K562 (cell line): ENCODE results near the gene TBX6. TPM values are rescaled to one million over a fixed set of nuclear protein-coding genes. Genes with fewer than 3 reads are reported as not detected.
A peak's percentile ranks its signal among the peaks of the same experiment; 100 is the strongest.

Source experiments
- ATAC-seq: fragments of 200-7000 bp; cut with Tn5 transposase; 3 replicates; pipeline ENCODE4 v1.9.1; 2020; ENCODE audit warnings: moderate library complexity
- BruUV-seq: library from RNA; stranded (reverse); fragments of 400-500 nt; replicated peaks from 2 replicates; lab custom pipeline; 2021; lab: Mats Ljungman, UMichigan
- CTCF ChIA-PET: fragments of 300-600 bp; formaldehyde crosslinking; extraction: SDS; loops from one replicate; lab custom pipeline; 2021; ENCODE audit warnings: low intra/inter-chr PET ratio; lab: Yijun Ruan, JAX
- POLR2A ChIA-PET: fragments of 300-600, 350-650 bp; sonication (Branson Sonifier 250); formaldehyde crosslinking; extraction: SDS; loops from one replicate; lab custom pipeline; 2021; ENCODE audit warnings: antibody characterized with exemption, inconsistent platforms; lab: Yijun Ruan, JAX
- DNase-seq, 4 experiments: peaks; one replicate each; pipeline versions ENCODE4 v3.0.0 to v3.0.0-alpha.2; 2011 to 2018; ENCODE audit warnings: low spot score in 3 of 4, mixed read lengths in 3 of 4; ENCODE audit errors: extremely low read depth in 1 of 4
- FAIRE-seq: peaks from 2 replicates; lab custom pipeline; 2011; peaks lifted over from hg19 to GRCh38; lab: Jason Lieb, UNC
- H2AFZ ChIP-seq: 2 replicates; pipeline ENCODE4 v1.6.0; 2011; ENCODE audit warnings: low read depth, low read length, control low read depth, inconsistent platforms
- H3K27ac ChIP-seq: fragments of 200-600 bp; 3 replicates; pipeline ENCODE4 v1.8.0; 2011; ENCODE audit warnings: low read depth, mild to moderate bottlenecking, control low read depth, inconsistent platforms, low read length, moderate library complexity, mixed read lengths; ENCODE audit errors: extremely low read depth
- H3K27me3 ChIP-seq, 2 experiments: fragments of 300-600 bp in 1 of 2; 2 replicates in 1 of 2; 3 replicates in 1 of 2; pipeline versions ENCODE4 v1.6.0 to v1.8.0; 2011; ENCODE audit warnings: inconsistent platforms in 2 of 2, low read length in 2 of 2, mild to moderate bottlenecking in 1 of 2, mixed read lengths in 1 of 2, moderate library complexity in 1 of 2; ENCODE audit not compliant: control insufficient read depth in 2 of 2, insufficient read depth in 2 of 2
- H3K36me3 ChIP-seq: fragments of 300-600 bp; 3 replicates; pipeline ENCODE4 v1.8.0; 2011; ENCODE audit warnings: mild to moderate bottlenecking, low read length, inconsistent platforms; ENCODE audit not compliant: control insufficient read depth, insufficient read depth
- H3K4me1 ChIP-seq, 2 experiments: fragments of 200-600 bp in 1 of 2; replicated peaks in 1 of 2; 2 replicates in 1 of 2; 3 replicates in 1 of 2; pipeline versions ENCODE4 v1.5.1 to v1.8.0; 2011; ENCODE audit warnings: inconsistent platforms in 2 of 2, low read length in 2 of 2, mild to moderate bottlenecking in 1 of 2, mixed read lengths in 1 of 2, moderate library complexity in 1 of 2; ENCODE audit not compliant: control insufficient read depth in 2 of 2, insufficient read depth in 2 of 2
- H3K4me2 ChIP-seq: 2 replicates; pipeline ENCODE4 v1.6.1; 2011; ENCODE audit warnings: low read length, control low read depth, inconsistent platforms, mixed read lengths; ENCODE audit not compliant: insufficient read depth
- H3K4me3 ChIP-seq: fragments of 200-600 bp; sonication (generic), shearing (Covaris generic); 2 replicates; pipeline ENCODE4 v1.5.1; 2016; ENCODE audit warnings: control low read depth, inconsistent platforms
- H3K79me2 ChIP-seq: fragments of 200-600 bp; 3 replicates; pipeline ENCODE4 v1.8.0; 2011; ENCODE audit warnings: low read length, inconsistent platforms; ENCODE audit not compliant: control insufficient read depth, insufficient read depth
- H3K9ac ChIP-seq, 2 experiments: 2 replicates each; pipeline versions ENCODE4 v1.6.0 to v1.6.1; 2011; ENCODE audit warnings: low read depth in 2 of 2, low read length in 2 of 2, control low read depth in 1 of 2, inconsistent platforms in 1 of 2, mild to moderate bottlenecking in 1 of 2, mixed read lengths in 1 of 2; ENCODE audit not compliant: insufficient read depth in 1 of 2
- H3K9me1 ChIP-seq: one replicate; pipeline ENCODE4 v1.6.0; 2011; ENCODE audit warnings: inconsistent platforms, mild to moderate bottlenecking, low read length, moderate library complexity; ENCODE audit not compliant: control insufficient read depth, insufficient read depth
- H3K9me3 ChIP-seq: replicated peaks from 2 replicates; pipeline ENCODE4 v1.5.1; 2011; ENCODE audit warnings: low read depth, low read length, inconsistent platforms; ENCODE audit not compliant: control insufficient read depth, insufficient read depth
- H4K20me1 ChIP-seq: replicated peaks from 2 replicates; pipeline ENCODE4 v1.6.1; 2011; ENCODE audit warnings: low read length, inconsistent platforms, mixed read lengths; ENCODE audit not compliant: control insufficient read depth, insufficient read depth
- HNRNPL ChIP-seq: fragments of 200-400 bp; formaldehyde crosslinking; IDR thresholded peaks from 2 replicates; pipeline ENCODE4 v1.6.1; 2017; ENCODE audit warnings: low read depth, mild to moderate bottlenecking, low read length
- LEF1 ChIP-seq: fragments of 450-650 bp; IDR thresholded peaks from 2 replicates; pipeline ENCODE4 v1.6.1; 2016; ENCODE audit warnings: mild to moderate bottlenecking
- MCM3 ChIP-seq: fragments of 450-650 bp; IDR thresholded peaks from 2 replicates; pipeline ENCODE4 v1.6.1; 2016
- NFIC ChIP-seq: fragments of 450-650 bp; IDR thresholded peaks from 2 replicates; pipeline ENCODE4 v1.6.1; 2017; ENCODE audit warnings: mild to moderate bottlenecking, inconsistent platforms
- POLR2AphosphoS5 ChIP-seq: IDR thresholded peaks from 2 replicates; pipeline ENCODE4 v1.6.1; 2011; ENCODE audit warnings: mild to moderate bottlenecking, low read depth, low read length, moderate library complexity; ENCODE audit not compliant: control insufficient read depth, insufficient read depth
- POLR2B ChIP-seq: fragments of 450-650 bp; IDR thresholded peaks from 2 replicates; pipeline ENCODE4 v1.6.1; 2018; ENCODE audit warnings: low read depth; ENCODE audit not compliant: partially characterized antibody
- RBFOX2 ChIP-seq: fragments of 200-400 bp; formaldehyde crosslinking; IDR thresholded peaks from 2 replicates; pipeline ENCODE4 v1.6.1; 2017; ENCODE audit warnings: low read depth, mild to moderate bottlenecking, low read length, moderate library complexity
- RBM25 ChIP-seq: fragments of 200-400 bp; formaldehyde crosslinking; IDR thresholded peaks from 2 replicates; pipeline ENCODE4 v1.6.1; 2018; ENCODE audit warnings: low read length, low read depth, moderate library complexity; ENCODE audit not compliant: severe bottlenecking
- RFX5 ChIP-seq: IDR thresholded peaks from 2 replicates; pipeline ENCODE4 v1.6.1; 2011; ENCODE audit warnings: low read depth, mild to moderate bottlenecking, improper control_type of control experiment, low read length
- RUNX1 ChIP-seq: sonication (generic); IDR thresholded peaks from 2 replicates; pipeline ENCODE4 v1.6.1; 2016; ENCODE audit warnings: antibody characterized with exemption, low read depth
- SAP30 ChIP-seq: fragments of 200-600 bp; sonication (generic); IDR thresholded peaks from 2 replicates; pipeline ENCODE4 v1.6.1; 2012; ENCODE audit warnings: borderline replicate concordance, low read depth, mild to moderate bottlenecking, moderate library complexity, low read length, control low read depth, inconsistent platforms; ENCODE audit not compliant: insufficient read depth, poor library complexity, severe bottlenecking
- SNIP1 ChIP-seq: fragments of 450-650 bp; IDR thresholded peaks from 2 replicates; pipeline ENCODE4 v1.7.1; 2017; ENCODE audit warnings: low read depth, mild to moderate bottlenecking
- ZKSCAN3 ChIP-seq: fragments of 250-450 bp; sonication (Bioruptor Pico); IDR thresholded peaks from 2 replicates; pipeline ENCODE4 v1.4.0; 2020
- ZNF121 ChIP-seq: sonication (generic); formaldehyde crosslinking; conservative IDR thresholded peaks from 2 replicates; pipeline ENCODE4 v1.8.0; 2022; ENCODE audit warnings: missing genetic modification reagents
- ZNF384 ChIP-seq: IDR thresholded peaks from 2 replicates; pipeline ENCODE4 v1.6.1; 2012; ENCODE audit warnings: low read depth, low read length, improper control_type of control experiment
- WGBS: fragments of 100-300 bp; shearing (Covaris generic); methylation state at CpG from one replicate; pipeline ENCODE4 v1.1.6; 2016; ENCODE audit warnings: low coverage, mixed read lengths; ENCODE audit not compliant: insufficient coverage; ENCODE audit errors: missing lambda C conversion rate; 5-methylcytosine and 5-hydroxymethylcytosine counted together
- in situ Hi-C: fragments of 300-500 bp; cut with MboI; formaldehyde crosslinking; loops from 4 replicates; pipeline ENCODE4 v1.15.0; 2018; ENCODE audit warnings: inconsistent platforms, mixed read lengths
- intact Hi-C: fragments of 100-400 bp; cut with micrococcal nuclease; formaldehyde crosslinking; loops from 2 replicates; pipeline ENCODE4 v1.14.2; 2022
- polyA plus RNA-seq, 8 experiments: library from polyadenylated mRNA; depleted of rRNA in 4 of 8; stranded (reverse) in 5 of 8; unstranded in 3 of 8; fragments of >200 nt; fragmentation: Nextera tagmentation in 2 of 8; fragmentation: Illumina TruSeq in 1 of 8; extraction: Ambion mirVana in 2 of 8; extraction: Trizol in 1 of 8; gene quantifications; 2 replicates each; pipeline versions ENCODE4 v1.2.1 to v1.2.3, GENCODE V29; 2011 to 2014; ENCODE audit warnings: inconsistent platforms in 1 of 8, missing spikeins in 1 of 8
- total RNA-seq, 7 experiments: library from RNA; depleted of rRNA in 6 of 7; stranded (reverse); fragments of >200 nt in 6 of 7; fragmentation: Illumina TruSeq in 2 of 7; extraction: Trizol in 2 of 7; gene quantifications; 2 replicates each; pipeline versions ENCODE4 v1.2.1 to v1.2.3, GENCODE V29; 2011 to 2021; ENCODE audit warnings: low replicate concordance in 1 of 7

The TBX6 gene
- total and polyA plus RNA-seq, 9 of the 15 experiments (the other 6 are each of a cell fraction or from before 2014, with no cell fraction given): 0.07 to 0.58 (median 0.11) TPM; not detected in 2

DNA sequence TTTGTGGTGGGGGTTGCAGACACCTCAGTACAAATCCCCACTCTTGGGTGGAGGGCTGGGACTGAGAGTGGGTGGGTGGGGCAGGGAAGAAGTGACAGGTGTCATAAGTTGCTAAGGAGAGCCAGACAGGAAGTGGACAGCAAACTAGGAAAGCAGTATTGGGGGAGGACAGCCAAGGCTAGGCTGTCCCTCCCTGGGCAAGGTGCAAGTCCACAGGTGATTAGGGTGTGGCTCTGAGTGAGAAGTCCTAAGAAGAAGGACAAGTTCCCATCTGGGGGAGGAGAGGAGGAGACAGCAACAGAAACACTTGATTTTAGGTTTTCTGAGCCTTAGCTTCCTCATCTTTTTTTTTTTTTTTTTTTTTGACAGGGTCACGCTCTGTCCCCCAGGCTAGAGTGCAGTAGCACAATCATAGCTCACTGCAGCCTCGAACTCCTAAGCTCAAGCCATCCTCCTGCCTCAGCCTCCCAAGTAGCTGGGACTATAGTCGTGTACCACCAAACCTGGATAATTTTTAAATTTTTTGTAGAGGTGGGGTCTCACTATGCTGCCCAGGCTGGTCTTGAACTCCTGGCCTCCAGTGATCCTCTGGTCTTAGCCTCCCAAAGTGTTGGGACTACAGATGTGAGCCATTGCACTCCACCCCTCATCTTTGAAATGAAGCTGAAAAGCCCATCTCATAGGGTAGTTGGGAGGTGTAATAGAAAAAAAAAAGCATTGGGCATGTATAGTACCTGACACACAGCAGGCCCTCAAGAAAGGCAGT is 28.8 kb upstream of the TBX6 start:
- no peak for TF ChIP-seq SAP30
- no peak for TF ChIP-seq RBFOX2
- peak; percentile 80 for TF ChIP-seq ZNF121 (CRISPR knock-in tag)
- TF ChIP-seq ZNF384: no peak
- TF ChIP-seq RFX5: 0 out of 2 replicates have a peak, but pooled peaks have one; percentile 45
- TF ChIP-seq POLR2B: no peak
- no peak for TF ChIP-seq RUNX1
- TF ChIP-seq RBM25: peak; percentile 30
- no peak for TF ChIP-seq HNRNPL
- no peak for TF ChIP-seq NFIC
- no peak for TF ChIP-seq SNIP1
- no peak for TF ChIP-seq ZKSCAN3
- no peak for TF ChIP-seq POLR2AphosphoS5
- TF ChIP-seq MCM3: no peak
- TF ChIP-seq LEF1: no peak
- no peaks in the 10 kb centered on the region for H3K27me3 ChIP-seq
- ChIA-PET POLR2A (interaction anchor here (0.6 kb wide), 1 partner anchor 29 kb away, joined by 3 read pairs; no protein-coding TSS in a partner anchor), CTCF (interaction anchor here (0.6 kb wide), 1 partner anchor 29 kb away, joined by 3 read pairs; the partner anchor contains the start of gene TBX6)
- ATAC-seq (no peak), DNase-seq (no peak), FAIRE-seq (no peak)
- WGBS: 60% methylated on average over 3 of the region's 3 CpGs
- peak overlapping the region in 1 of 2 experiments; percentile 70; a peak in 1 of 4 replicates for H3K9ac ChIP-seq
- H2AFZ ChIP-seq: no peak overlapping the region
- H3K4me1 ChIP-seq: peaks cover 0 to 23% of the 10 kb centered on the region in 2 experiments; a peak in 4 of 5 replicates
- no peak overlapping the region for H3K4me3 ChIP-seq
- in situ Hi-C loops (no loop called here), intact Hi-C loops (no loop called here)
- peaks cover 11% of the 10 kb centered on the region; the same call in 1 of the 3 replicates for H3K36me3 ChIP-seq
- peaks cover 3% of the 10 kb centered on the region; the same call in 1 of the 3 replicates for H3K79me2 ChIP-seq
- no peaks in the 10 kb centered on the region for H4K20me1 ChIP-seq
- H3K9me3 ChIP-seq: no peaks in the 10 kb centered on the region
- no peaks in the 10 kb centered on the region for H3K9me1 ChIP-seq
- BruUV-seq: no TSS peak
- H3K27ac ChIP-seq: no peak overlapping the region
- H3K4me2 ChIP-seq: no peak overlapping the region
